SH-SY5Y (cell line): Measurements from ENCODE around the gene MACROD2.

Experiments used
- GATA2 ChIP-seq: IDR thresholded peaks from 2 replicates; pipeline ENCODE4 v1.6.1; 2011; ENCODE audit warnings: mild to moderate bottlenecking, low read depth, low read length
- GATA3 ChIP-seq: IDR thresholded peaks from 2 replicates; pipeline ENCODE4 v1.6.1; 2011; ENCODE audit warnings: low read depth, mild to moderate bottlenecking, low read length, moderate library complexity

The MACROD2 gene

GRCh38 chr20:14036567-14036966, 41.3 kb downstream of the MACROD2 start:
- TF ChIP-seq GATA3 (no peak), GATA2 (no peak)

- no peak for TF ChIP-seq GATA3
- TF ChIP-seq GATA2 = no peak
These were observed 51.2 kb downstream of the MACROD2 start for GRCh38 chr20:14046534-14046933.

GRCh38 chr20:14049111-14049510, 53.8 kb downstream of the MACROD2 start:
- TF ChIP-seq GATA2 (no peak), GATA3 (no peak)

GRCh38 chr20:14051454-14051853, 56.1 kb downstream of the MACROD2 start:
- no peak for TF ChIP-seq GATA3
- TF ChIP-seq GATA2 = no peak

GRCh38 chr20:14055127-14055742, 59.9 kb downstream of the MACROD2 start:
- TF ChIP-seq GATA2 (no peak), GATA3 (no peak)

GRCh38 chr20:14062171-14062570, 66.9 kb downstream of the MACROD2 start:
- TF ChIP-seq GATA3 (no peak), GATA2 (no peak)

GRCh38 chr20:14062786-14063185, 67.5 kb downstream of the MACROD2 start:
- TF ChIP-seq GATA2 (no peak), GATA3 (no peak)

- TF ChIP-seq GATA3 (no peak), GATA2 (no peak)
These were observed 69.0 kb downstream of the MACROD2 start for GRCh38 chr20:14064333-14064732.

- TF ChIP-seq GATA3 (no peak), GATA2 (no peak)
These were observed 69.6 kb downstream of the MACROD2 start for GRCh38 chr20:14064921-14065320.

GRCh38 chr20:14065774-14066173, 70.5 kb downstream of the MACROD2 start:
- no peak for TF ChIP-seq GATA2
- TF ChIP-seq GATA3 = no peak

GRCh38 chr20:14067603-14068002, 72.3 kb downstream of the MACROD2 start:
- TF ChIP-seq GATA3 (no peak), GATA2 (no peak)

GRCh38 chr20:14069796-14070195, 74.5 kb downstream of the MACROD2 start:
- no peak for TF ChIP-seq GATA2
- no peak for TF ChIP-seq GATA3

GRCh38 chr20:14093652-14094051, 98.3 kb downstream of the MACROD2 start:
- TF ChIP-seq GATA2 (no peak), GATA3 (no peak)

- TF ChIP-seq GATA2 (no peak), GATA3 (no peak)
These were observed 102.9 kb downstream of the MACROD2 start for GRCh38 chr20:14098261-14098660.

GRCh38 chr20:14113416-14113815, 118.1 kb downstream of the MACROD2 start:
- TF ChIP-seq GATA2 = no peak
- no peak for TF ChIP-seq GATA3

GRCh38 chr20:14114065-14114704, 118.9 kb downstream of the MACROD2 start:
- no peak for TF ChIP-seq GATA2
- TF ChIP-seq GATA3 = no peak

GRCh38 chr20:14116037-14116436, 120.7 kb downstream of the MACROD2 start:
- no peak for TF ChIP-seq GATA2
- no peak for TF ChIP-seq GATA3
